Sigmoid colon (tissue), 4 donors: Measurements from ENCODE around the gene CRB2.

Experiments used
- POLR2AphosphoS5 ChIP-seq, 4 donors: sonication (generic); formaldehyde crosslinking; IDR thresholded peaks; one replicate each; pipeline ENCODE4 v1.6.1; 2017; ENCODE audit warnings: antibody characterized with exemption in 4 of 4
- TF ChIP-seq, protein P1 (sequence below), 4 experiments: fragments of 450-650 bp in 3 of 4; fragments of 200-600 bp in 1 of 4; IDR thresholded peaks; one replicate each; pipeline ENCODE4 v1.5.1; 2016 to 2019; ENCODE audit warnings: antibody characterized with exemption in 4 of 4, mild to moderate bottlenecking in 3 of 4, moderate library complexity in 2 of 4

DNA sequence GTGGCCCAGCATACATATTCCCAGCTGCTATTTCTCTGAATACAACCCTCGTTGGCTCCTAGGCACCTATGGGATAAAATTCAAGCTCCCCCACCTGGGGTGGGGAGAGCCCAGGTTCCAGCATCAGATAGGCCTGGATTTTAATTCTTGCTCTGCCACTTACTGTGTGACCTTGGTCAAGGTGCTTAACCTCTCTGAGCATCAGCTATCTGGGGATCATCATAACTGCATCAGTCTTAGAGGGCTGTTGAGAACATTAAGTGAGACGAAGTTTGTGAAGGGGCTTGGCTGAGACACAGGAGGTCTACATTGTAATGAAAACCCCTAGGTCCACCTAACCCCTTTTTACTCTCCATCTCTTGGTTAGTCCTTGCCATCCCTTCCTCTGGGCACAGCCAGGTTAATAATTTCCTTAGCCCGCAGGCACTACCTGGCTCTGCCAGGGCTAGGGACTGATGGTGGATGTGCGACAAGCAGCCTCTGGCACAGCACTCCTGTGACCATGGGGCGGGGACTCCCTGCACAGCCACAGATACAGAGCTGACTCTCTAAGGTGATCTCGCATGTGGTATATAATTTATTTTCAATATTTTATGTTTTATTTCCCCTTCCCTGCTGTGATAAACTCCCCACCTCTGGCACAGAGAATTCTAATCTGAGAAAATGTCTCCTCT is 68.7 kb downstream of the CRB2 start:
- TF ChIP-seq, protein P1, sequence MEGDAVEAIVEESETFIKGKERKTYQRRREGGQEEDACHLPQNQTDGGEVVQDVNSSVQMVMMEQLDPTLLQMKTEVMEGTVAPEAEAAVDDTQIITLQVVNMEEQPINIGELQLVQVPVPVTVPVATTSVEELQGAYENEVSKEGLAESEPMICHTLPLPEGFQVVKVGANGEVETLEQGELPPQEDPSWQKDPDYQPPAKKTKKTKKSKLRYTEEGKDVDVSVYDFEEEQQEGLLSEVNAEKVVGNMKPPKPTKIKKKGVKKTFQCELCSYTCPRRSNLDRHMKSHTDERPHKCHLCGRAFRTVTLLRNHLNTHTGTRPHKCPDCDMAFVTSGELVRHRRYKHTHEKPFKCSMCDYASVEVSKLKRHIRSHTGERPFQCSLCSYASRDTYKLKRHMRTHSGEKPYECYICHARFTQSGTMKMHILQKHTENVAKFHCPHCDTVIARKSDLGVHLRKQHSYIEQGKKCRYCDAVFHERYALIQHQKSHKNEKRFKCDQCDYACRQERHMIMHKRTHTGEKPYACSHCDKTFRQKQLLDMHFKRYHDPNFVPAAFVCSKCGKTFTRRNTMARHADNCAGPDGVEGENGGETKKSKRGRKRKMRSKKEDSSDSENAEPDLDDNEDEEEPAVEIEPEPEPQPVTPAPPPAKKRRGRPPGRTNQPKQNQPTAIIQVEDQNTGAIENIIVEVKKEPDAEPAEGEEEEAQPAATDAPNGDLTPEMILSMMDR (IDR thresholded peaks at IDR 0.05), result no peak
- no peak for TF ChIP-seq POLR2AphosphoS5 (IDR thresholded peaks at IDR 0.05)
